ENCODE results near the gene DIAPH1.

GRCh38 chr5:141597394-141597793 is 21.4 kb downstream of the DIAPH1 start:
- no peak for TF ChIP-seq CTCF (IDR thresholded peaks at IDR 0.05)
- no peak for TF ChIP-seq POLR2A (IDR thresholded peaks at IDR 0.05)
